Measurements from ENCODE around the gene ASB16. TPM values are rescaled to one million over a fixed set of nuclear protein-coding genes. Genes with fewer than 3 reads are reported as not detected.
"Not testable (repeated sequence)": the region's sequence is repeated elsewhere in the genome, so short reads cannot be mapped to it uniquely, and the experiment has no call there.

Gene ASB16
- total RNA-seq, 1 experiment from 2014 or later: 0.11 TPM

GRCh38 chr17:44130693-44131349 is 39.7 kb upstream of the ASB16 start:
- no peaks in the 10 kb centered on the region for H3K9me3 Mint-ChIP-seq
- H3K4me1 Mint-ChIP-seq: no peaks in the 10 kb centered on the region
- ATAC-seq (no peak), DNase-seq (ENCODE audit: low spot score) (no peak)
- H3K27me3 Mint-ChIP-seq (ENCODE audit: low read depth): no peaks in the 10 kb centered on the region
- POLR2A ChIA-PET: no interaction called here
- no peak overlapping the region for H3K4me3 Mint-ChIP-seq
- CTCF ChIA-PET: interaction anchor here (1.1 kb wide), 1 partner anchor 20 kb away, joined by 4 read pairs; no protein-coding TSS in a partner anchor
- peak overlapping the region; percentile 41; the same call in 1 of the 2 replicates for H3K27ac Mint-ChIP-seq
- no peak for TF ChIP-seq SOX15 (CRISPR knock-in tag; IDR thresholded peaks at IDR 0.05)
- TF ChIP-seq EMX1 (CRISPR knock-in tag; IDR thresholded peaks at IDR 0.05): no peak
- no peak for TF ChIP-seq E2F1 (CRISPR knock-in tag; IDR thresholded peaks at IDR 0.05)
- no peak for TF ChIP-seq JUN (CRISPR knock-in tag; IDR thresholded peaks at IDR 0.05)
- no peak for TF ChIP-seq KAT7 (CRISPR knock-in tag; IDR thresholded peaks at IDR 0.05; ENCODE audit: borderline replicate concordance)
- no peak for TF ChIP-seq ZNF232 (CRISPR knock-in tag; IDR thresholded peaks at IDR 0.05)
- TF ChIP-seq TEAD4 (CRISPR knock-in tag; IDR thresholded peaks at IDR 0.05): no peak
- no peak for TF ChIP-seq NR2C2 (CRISPR knock-in tag; IDR thresholded peaks at IDR 0.05)
- TF ChIP-seq TEAD1 (CRISPR knock-in tag; IDR thresholded peaks at IDR 0.05): no peak
- no peak for TF ChIP-seq MYBL2 (CRISPR knock-in tag; IDR thresholded peaks at IDR 0.05)
- TF ChIP-seq AFF4 (CRISPR knock-in tag; IDR thresholded peaks at IDR 0.05; ENCODE audit: borderline replicate concordance): no peak
- TF ChIP-seq ERG (CRISPR knock-in tag; IDR thresholded peaks at IDR 0.05): no peak
- TF ChIP-seq GRHL2 (CRISPR knock-in tag; IDR thresholded peaks at IDR 0.05; ENCODE audit: insufficient replicate concordance, severe bottlenecking): no peak
- TF ChIP-seq PRDM15 (CRISPR knock-in tag; IDR thresholded peaks at IDR 0.05): no peak
- TF ChIP-seq ATF3 (CRISPR knock-in tag; conservative IDR thresholded peaks at IDR 0.05): no peak
- H3K36me3 Mint-ChIP-seq: no peaks in the 10 kb centered on the region

GRCh38 chr17:44131372-44131771 is 39.1 kb upstream of the ASB16 start:
- POLR2A ChIA-PET, H3K4me1 Mint-ChIP-seq: not testable (repeated sequence)

More at GRCh38 chr17:44131372-44131771, 39.1 kb upstream of the ASB16 start:
- not testable (repeated sequence) for H3K27ac Mint-ChIP-seq; H3K4me3 Mint-ChIP-seq; ATAC-seq; H3K27me3 Mint-ChIP-seq (ENCODE audit: low read depth); DNase-seq (ENCODE audit: low spot score); H3K9me3 Mint-ChIP-seq; H3K36me3 Mint-ChIP-seq
- CTCF ChIA-PET: interaction anchor here (0.8 kb wide), 1 partner anchor 8 kb away, joined by 3 read pairs; the partner anchor contains the start of gene HDAC5
